RPMI8226 (cell line): ENCODE results near the gene IFT52.
A peak's percentile ranks its signal among the peaks of the same experiment; 100 is the strongest.
"Not testable (repeated sequence)": the region's sequence is repeated elsewhere in the genome, so short reads cannot be mapped to it uniquely, and the experiment has no call there.

ENCODE experiments used
- DNase-seq: peaks from one replicate; pipeline ENCODE4 v3.0.0-alpha.2; 2015

IFT52 gene

GRCh38 chr20:43655176-43655575, 64.4 kb downstream of the IFT52 start:
- DNase-seq = not testable (repeated sequence)

- no peak for DNase-seq
Observed at GRCh38 chr20:43655937-43656336, 65.2 kb downstream of the IFT52 start.

GRCh38 chr20:43658069-43658722, 67.5 kb downstream of the IFT52 start:
- DNase-seq = peak; percentile 47

- peak; percentile 36 for DNase-seq
Observed at GRCh38 chr20:43658723-43659419, 68.1 kb downstream of the IFT52 start.

GRCh38 chr20:43662943-43663655, 72.4 kb downstream of the IFT52 start:
- no peak for DNase-seq

GRCh38 chr20:43665466-43666176, 74.9 kb downstream of the IFT52 start:
- no peak for DNase-seq

- DNase-seq = peak; percentile 87
Observed at GRCh38 chr20:43666376-43667328, 75.9 kb downstream of the IFT52 start, which contains the start of gene MYBL2. TSS of gene MYBL2 (plus strand) at chr20:43667114. CDS start at chr20:43667284, 170 bp downstream.

GRCh38 chr20:43667341-43668132, 76.8 kb downstream of the IFT52 start:
- DNase-seq = peak; percentile 51

- peak; percentile 44 for DNase-seq
Observed at GRCh38 chr20:43669332-43669731, 78.6 kb downstream of the IFT52 start.

GRCh38 chr20:43670423-43670822, 79.7 kb downstream of the IFT52 start:
- no peak for DNase-seq

GRCh38 chr20:43676368-43676767, 85.6 kb downstream of the IFT52 start:
- no peak for DNase-seq

- DNase-seq = peak; percentile 31
Observed at GRCh38 chr20:43680981-43681380, 90.2 kb downstream of the IFT52 start.

- DNase-seq = peak; percentile 90
Observed at GRCh38 chr20:43681468-43681942, 90.8 kb downstream of the IFT52 start.

GRCh38 chr20:43681991-43682410, 91.3 kb downstream of the IFT52 start:
- peak; percentile 95 for DNase-seq

GRCh38 chr20:43682446-43682845, 91.7 kb downstream of the IFT52 start:
- peak; percentile 60 for DNase-seq

- no peak for DNase-seq
Observed at GRCh38 chr20:43686820-43687219, 96.1 kb downstream of the IFT52 start.

- DNase-seq = no peak
Observed at GRCh38 chr20:43689165-43689564, 98.4 kb downstream of the IFT52 start.

GRCh38 chr20:43690943-43691598, 100.3 kb downstream of the IFT52 start:
- DNase-seq = no peak

GRCh38 chr20:43691928-43692524, 101.3 kb downstream of the IFT52 start:
- peak; percentile 65 for DNase-seq

- no peak for DNase-seq
Observed at GRCh38 chr20:43694763-43695162, 104.0 kb downstream of the IFT52 start.
